SK-N-SH treated with all-trans-retinoic acid at 6 μM for 48 hours (cell line): ENCODE measurements around the gene PARD3.

Source experiments
- ATAC-seq: fragments of 200-7000 bp; cut with Tn5 transposase; 3 replicates; pipeline ENCODE4 v1.9.1; 2020; ENCODE audit warnings: mild to moderate bottlenecking, moderate library complexity
- ARNTL ChIP-seq: fragments of 450-650 bp; formaldehyde crosslinking; IDR thresholded peaks from 2 replicates; pipeline ENCODE4 v1.5.0; 2020; ENCODE audit warnings: low read depth, mild to moderate bottlenecking, moderate library complexity, borderline replicate concordance
- BACH2 ChIP-seq: fragments of 250-450 bp; sonication (Bioruptor Pico); IDR thresholded peaks from 2 replicates; pipeline ENCODE4 v1.9.0; 2021; ENCODE audit warnings: mild to moderate bottlenecking, borderline replicate concordance
- CSDC2 ChIP-seq: fragments of 250-450 bp; sonication (Bioruptor Pico); IDR thresholded peaks from 2 replicates; pipeline ENCODE4 v1.5.0; 2020; ENCODE audit warnings: mild to moderate bottlenecking, moderate library complexity
- ESRRG ChIP-seq: fragments of 250-450 bp; sonication (Bioruptor Pico); IDR thresholded peaks from 2 replicates; pipeline ENCODE4 v1.6.1; 2021; ENCODE audit warnings: mild to moderate bottlenecking
- GLIS3 ChIP-seq: fragments of 250-450 bp; sonication (Bioruptor Pico); IDR thresholded peaks from 2 replicates; pipeline ENCODE4 v1.5.0; 2020; ENCODE audit warnings: mild to moderate bottlenecking, moderate library complexity
- ISL1 ChIP-seq: fragments of 250-450 bp; sonication (Bioruptor Pico); IDR thresholded peaks from 2 replicates; pipeline ENCODE4 v2.1.2; 2022; ENCODE audit warnings: mild to moderate bottlenecking, moderate library complexity
- OSR1 ChIP-seq: fragments of 250-450 bp; sonication (Bioruptor Pico); IDR thresholded peaks from 2 replicates; pipeline ENCODE4 v1.8.0; 2022; ENCODE audit warnings: moderate library complexity, mild to moderate bottlenecking, inconsistent platforms
- PPARA ChIP-seq: fragments of 250-450 bp; sonication (Bioruptor Pico); IDR thresholded peaks from 2 replicates; pipeline ENCODE4 v1.5.0; 2020; ENCODE audit warnings: mild to moderate bottlenecking, borderline replicate concordance
- RARB ChIP-seq: fragments of 250-450 bp; sonication (Bioruptor Pico); IDR thresholded peaks from 2 replicates; pipeline ENCODE4 v1.8.0; 2021; ENCODE audit warnings: mild to moderate bottlenecking, moderate library complexity
- SNAI2 ChIP-seq: fragments of 250-450 bp; sonication (Bioruptor Pico); IDR thresholded peaks from 2 replicates; pipeline ENCODE4 v1.5.0; 2020; ENCODE audit warnings: mild to moderate bottlenecking, moderate library complexity
- TCF4 ChIP-seq: fragments of 250-450 bp; sonication (Bioruptor Pico); IDR thresholded peaks from 2 replicates; pipeline ENCODE4 v1.8.0; 2021; ENCODE audit warnings: mild to moderate bottlenecking, moderate library complexity, borderline replicate concordance
- TOX ChIP-seq: fragments of 250-450 bp; sonication (Bioruptor Pico); IDR thresholded peaks from 2 replicates; pipeline ENCODE4 v1.8.0; 2021; ENCODE audit warnings: mild to moderate bottlenecking, moderate library complexity, borderline replicate concordance
- ZC3H10 ChIP-seq: fragments of 250-450 bp; sonication (Bioruptor Pico); IDR thresholded peaks from 2 replicates; pipeline ENCODE4 v1.5.1; 2021; ENCODE audit warnings: mild to moderate bottlenecking, moderate library complexity
- ZFP3 ChIP-seq: fragments of 250-450 bp; sonication (Bioruptor Pico); IDR thresholded peaks from 2 replicates; pipeline ENCODE4 v1.5.0; 2020; ENCODE audit warnings: mild to moderate bottlenecking, moderate library complexity
- ZFP30 ChIP-seq: fragments of 450-650 bp; formaldehyde crosslinking; IDR thresholded peaks from 2 replicates; pipeline ENCODE4 v1.5.0; 2022; ENCODE audit warnings: mild to moderate bottlenecking, moderate library complexity
- ZNF70 ChIP-seq: fragments of 450-650 bp; formaldehyde crosslinking; IDR thresholded peaks from 2 replicates; pipeline ENCODE4 v1.5.0; 2020; ENCODE audit warnings: mild to moderate bottlenecking, moderate library complexity
- ZNF8 ChIP-seq: fragments of 450-650 bp; formaldehyde crosslinking; IDR thresholded peaks from 2 replicates; pipeline ENCODE4 v1.5.0; 2020; ENCODE audit warnings: mild to moderate bottlenecking, moderate library complexity
- TF ChIP-seq, protein P1 (sequence below): fragments of 250-450 bp; sonication (Bioruptor Pico); IDR thresholded peaks from 2 replicates; pipeline ENCODE4 v1.5.1; 2021; ENCODE audit warnings: mild to moderate bottlenecking, moderate library complexity
- TF ChIP-seq, protein P2 (sequence below): fragments of 250-450 bp; sonication (Bioruptor Pico); IDR thresholded peaks from 2 replicates; pipeline ENCODE4 v1.8.0; 2020; ENCODE audit warnings: mild to moderate bottlenecking, moderate library complexity, borderline replicate concordance
- TF ChIP-seq, protein P3 (sequence below): fragments of 250-450 bp; sonication (Bioruptor Pico); IDR thresholded peaks from 2 replicates; pipeline ENCODE4 v1.8.0; 2021; ENCODE audit warnings: low read depth, mild to moderate bottlenecking, moderate library complexity, borderline replicate concordance
- TF ChIP-seq, protein P4 (sequence below): fragments of 250-450 bp; sonication (Bioruptor Pico); IDR thresholded peaks from 2 replicates; pipeline ENCODE4 v1.5.0; 2020; ENCODE audit warnings: mild to moderate bottlenecking, moderate library complexity
- TF ChIP-seq, protein P5 (sequence below): fragments of 250-450 bp; sonication (Bioruptor Pico); IDR thresholded peaks from 2 replicates; pipeline ENCODE4 v1.5.1; 2020; ENCODE audit warnings: low read depth, mild to moderate bottlenecking, moderate library complexity

Gene PARD3

DNA sequence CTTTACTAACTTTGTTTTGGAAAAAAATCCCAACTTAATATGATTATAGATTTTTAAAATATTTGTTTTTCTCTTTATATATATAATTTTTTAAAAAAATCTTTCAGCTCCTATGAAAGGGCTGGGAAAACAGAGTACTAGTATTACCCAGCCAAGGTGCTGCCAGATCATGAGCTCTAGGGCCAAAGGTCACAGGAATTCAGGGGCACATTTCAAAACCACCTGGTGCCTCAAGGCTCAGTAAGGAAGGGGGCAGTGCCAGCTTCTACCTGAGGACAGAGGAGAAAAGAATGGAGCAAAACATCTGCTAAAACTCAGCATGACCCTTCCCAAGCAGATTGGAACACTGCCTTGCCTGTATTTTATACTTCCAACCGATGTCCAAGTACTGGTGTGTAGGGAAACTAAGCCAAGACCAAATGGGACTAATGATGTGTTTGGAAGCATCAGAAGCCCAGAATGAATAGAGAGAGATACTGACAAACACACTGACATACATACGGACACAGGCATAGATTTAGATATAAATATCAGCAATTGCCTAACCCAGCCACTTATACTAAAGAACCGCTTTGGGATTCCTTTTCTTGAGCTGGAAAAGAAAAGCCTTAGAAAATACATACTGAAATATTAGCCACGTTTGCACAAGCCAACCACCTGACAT lies 667.3 kb downstream of the PARD3 start:
- ATAC-seq: no peak
- TF ChIP-seq ZNF8 (no peak), OSR1 (CRISPR knock-in tag) (no peak), RARB (no peak), ZFP30 (no peak), ZC3H10 (CRISPR knock-in tag) (no peak), PPARA (CRISPR knock-in tag) (no peak), ZNF70 (CRISPR knock-in tag) (no peak), BACH2 (CRISPR knock-in tag) (no peak), TOX (CRISPR knock-in tag) (no peak)
- TF ChIP-seq, protein P1, sequence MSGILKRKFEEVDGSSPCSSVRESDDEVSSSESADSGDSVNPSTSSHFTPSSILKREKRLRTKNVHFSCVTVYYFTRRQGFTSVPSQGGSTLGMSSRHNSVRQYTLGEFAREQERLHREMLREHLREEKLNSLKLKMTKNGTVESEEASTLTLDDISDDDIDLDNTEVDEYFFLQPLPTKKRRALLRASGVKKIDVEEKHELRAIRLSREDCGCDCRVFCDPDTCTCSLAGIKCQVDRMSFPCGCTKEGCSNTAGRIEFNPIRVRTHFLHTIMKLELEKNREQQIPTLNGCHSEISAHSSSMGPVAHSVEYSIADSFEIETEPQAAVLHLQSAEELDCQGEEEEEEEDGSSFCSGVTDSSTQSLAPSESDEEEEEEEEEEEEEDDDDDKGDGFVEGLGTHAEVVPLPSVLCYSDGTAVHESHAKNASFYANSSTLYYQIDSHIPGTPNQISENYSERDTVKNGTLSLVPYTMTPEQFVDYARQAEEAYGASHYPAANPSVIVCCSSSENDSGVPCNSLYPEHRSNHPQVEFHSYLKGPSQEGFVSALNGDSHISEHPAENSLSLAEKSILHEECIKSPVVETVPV: no peak
- TF ChIP-seq, protein P2, sequence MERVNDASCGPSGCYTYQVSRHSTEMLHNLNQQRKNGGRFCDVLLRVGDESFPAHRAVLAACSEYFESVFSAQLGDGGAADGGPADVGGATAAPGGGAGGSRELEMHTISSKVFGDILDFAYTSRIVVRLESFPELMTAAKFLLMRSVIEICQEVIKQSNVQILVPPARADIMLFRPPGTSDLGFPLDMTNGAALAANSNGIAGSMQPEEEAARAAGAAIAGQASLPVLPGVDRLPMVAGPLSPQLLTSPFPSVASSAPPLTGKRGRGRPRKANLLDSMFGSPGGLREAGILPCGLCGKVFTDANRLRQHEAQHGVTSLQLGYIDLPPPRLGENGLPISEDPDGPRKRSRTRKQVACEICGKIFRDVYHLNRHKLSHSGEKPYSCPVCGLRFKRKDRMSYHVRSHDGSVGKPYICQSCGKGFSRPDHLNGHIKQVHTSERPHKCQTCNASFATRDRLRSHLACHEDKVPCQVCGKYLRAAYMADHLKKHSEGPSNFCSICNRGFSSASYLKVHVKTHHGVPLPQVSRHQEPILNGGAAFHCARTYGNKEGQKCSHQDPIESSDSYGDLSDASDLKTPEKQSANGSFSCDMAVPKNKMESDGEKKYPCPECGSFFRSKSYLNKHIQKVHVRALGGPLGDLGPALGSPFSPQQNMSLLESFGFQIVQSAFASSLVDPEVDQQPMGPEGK: no peak

DNA sequence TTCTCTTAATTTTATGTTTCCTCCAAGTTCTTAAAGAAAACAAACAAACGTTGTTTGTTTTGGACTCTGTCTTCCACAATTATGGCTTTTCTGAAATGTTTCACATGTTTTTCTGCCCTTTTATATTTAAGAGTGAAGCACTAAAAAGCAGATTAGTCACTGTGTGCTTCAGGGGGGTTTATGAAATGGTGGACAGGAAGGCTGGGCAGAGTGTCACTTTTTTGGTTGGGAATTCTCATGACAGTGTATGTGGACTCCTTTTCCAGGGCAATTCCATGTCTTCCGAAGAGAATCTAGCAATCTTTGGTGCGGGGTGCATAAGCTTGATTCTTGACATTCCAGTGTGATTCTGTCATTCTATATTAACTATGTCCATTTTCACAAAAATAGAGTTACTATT lies 669.4 kb downstream of the PARD3 start:
- TF ChIP-seq ZFP30 (no peak), PPARA (CRISPR knock-in tag) (no peak), CSDC2 (CRISPR knock-in tag) (no peak), ZFP3 (CRISPR knock-in tag) (no peak), TOX (CRISPR knock-in tag) (no peak), ZNF8 (no peak), BACH2 (CRISPR knock-in tag) (no peak), ISL1 (no peak), GLIS3 (CRISPR knock-in tag) (no peak), ESRRG (CRISPR knock-in tag) (no peak), ARNTL (CRISPR knock-in tag) (no peak)
- TF ChIP-seq, protein P3, sequence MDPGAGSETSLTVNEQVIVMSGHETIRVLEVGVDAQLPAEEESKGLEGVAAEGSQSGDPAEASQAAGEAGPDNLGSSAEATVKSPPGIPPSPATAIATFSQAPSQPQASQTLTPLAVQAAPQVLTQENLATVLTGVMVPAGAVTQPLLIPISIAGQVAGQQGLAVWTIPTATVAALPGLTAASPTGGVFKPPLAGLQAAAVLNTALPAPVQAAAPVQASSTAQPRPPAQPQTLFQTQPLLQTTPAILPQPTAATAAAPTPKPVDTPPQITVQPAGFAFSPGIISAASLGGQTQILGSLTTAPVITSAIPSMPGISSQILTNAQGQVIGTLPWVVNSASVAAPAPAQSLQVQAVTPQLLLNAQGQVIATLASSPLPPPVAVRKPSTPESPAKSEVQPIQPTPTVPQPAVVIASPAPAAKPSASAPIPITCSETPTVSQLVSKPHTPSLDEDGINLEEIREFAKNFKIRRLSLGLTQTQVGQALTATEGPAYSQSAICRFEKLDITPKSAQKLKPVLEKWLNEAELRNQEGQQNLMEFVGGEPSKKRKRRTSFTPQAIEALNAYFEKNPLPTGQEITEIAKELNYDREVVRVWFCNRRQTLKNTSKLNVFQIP (CRISPR knock-in tag): no peak
- peak; percentile 32; the same call in 1 of the 3 replicates for ATAC-seq

DNA sequence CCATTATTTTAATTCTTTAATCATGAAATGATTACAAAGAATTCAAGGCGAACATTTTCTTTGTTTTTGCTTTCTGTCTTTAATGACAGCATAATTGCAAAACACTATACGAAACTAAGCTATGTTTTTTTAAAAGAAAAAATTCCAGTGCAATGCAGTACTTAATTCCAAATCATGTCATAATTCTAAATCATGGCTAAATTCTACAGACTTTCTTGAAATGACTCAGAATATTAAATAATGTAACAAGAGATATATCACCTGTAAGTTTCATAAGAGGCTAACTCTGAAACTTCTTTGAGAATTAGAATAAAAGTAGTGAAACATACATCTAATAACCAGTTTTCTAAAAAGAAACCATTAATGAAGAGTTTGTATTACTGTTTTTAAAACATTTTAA lies 671.6 kb downstream of the PARD3 start:
- no peak for ATAC-seq
- TF ChIP-seq OSR1 (CRISPR knock-in tag) (no peak), ARNTL (CRISPR knock-in tag) (no peak), TCF4 (CRISPR knock-in tag) (no peak), ZNF8 (no peak), TOX (CRISPR knock-in tag) (no peak), SNAI2 (CRISPR knock-in tag) (no peak), ISL1 (no peak), ESRRG (CRISPR knock-in tag) (no peak)
- TF ChIP-seq, protein P4, sequence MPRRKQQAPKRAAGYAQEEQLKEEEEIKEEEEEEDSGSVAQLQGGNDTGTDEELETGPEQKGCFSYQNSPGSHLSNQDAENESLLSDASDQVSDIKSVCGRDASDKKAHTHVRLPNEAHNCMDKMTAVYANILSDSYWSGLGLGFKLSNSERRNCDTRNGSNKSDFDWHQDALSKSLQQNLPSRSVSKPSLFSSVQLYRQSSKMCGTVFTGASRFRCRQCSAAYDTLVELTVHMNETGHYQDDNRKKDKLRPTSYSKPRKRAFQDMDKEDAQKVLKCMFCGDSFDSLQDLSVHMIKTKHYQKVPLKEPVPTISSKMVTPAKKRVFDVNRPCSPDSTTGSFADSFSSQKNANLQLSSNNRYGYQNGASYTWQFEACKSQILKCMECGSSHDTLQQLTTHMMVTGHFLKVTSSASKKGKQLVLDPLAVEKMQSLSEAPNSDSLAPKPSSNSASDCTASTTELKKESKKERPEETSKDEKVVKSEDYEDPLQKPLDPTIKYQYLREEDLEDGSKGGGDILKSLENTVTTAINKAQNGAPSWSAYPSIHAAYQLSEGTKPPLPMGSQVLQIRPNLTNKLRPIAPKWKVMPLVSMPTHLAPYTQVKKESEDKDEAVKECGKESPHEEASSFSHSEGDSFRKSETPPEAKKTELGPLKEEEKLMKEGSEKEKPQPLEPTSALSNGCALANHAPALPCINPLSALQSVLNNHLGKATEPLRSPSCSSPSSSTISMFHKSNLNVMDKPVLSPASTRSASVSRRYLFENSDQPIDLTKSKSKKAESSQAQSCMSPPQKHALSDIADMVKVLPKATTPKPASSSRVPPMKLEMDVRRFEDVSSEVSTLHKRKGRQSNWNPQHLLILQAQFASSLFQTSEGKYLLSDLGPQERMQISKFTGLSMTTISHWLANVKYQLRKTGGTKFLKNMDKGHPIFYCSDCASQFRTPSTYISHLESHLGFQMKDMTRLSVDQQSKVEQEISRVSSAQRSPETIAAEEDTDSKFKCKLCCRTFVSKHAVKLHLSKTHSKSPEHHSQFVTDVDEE (CRISPR knock-in tag): no peak
- TF ChIP-seq, protein P3 (CRISPR knock-in tag): no peak
- TF ChIP-seq, protein P2: no peak
- TF ChIP-seq, protein P5, sequence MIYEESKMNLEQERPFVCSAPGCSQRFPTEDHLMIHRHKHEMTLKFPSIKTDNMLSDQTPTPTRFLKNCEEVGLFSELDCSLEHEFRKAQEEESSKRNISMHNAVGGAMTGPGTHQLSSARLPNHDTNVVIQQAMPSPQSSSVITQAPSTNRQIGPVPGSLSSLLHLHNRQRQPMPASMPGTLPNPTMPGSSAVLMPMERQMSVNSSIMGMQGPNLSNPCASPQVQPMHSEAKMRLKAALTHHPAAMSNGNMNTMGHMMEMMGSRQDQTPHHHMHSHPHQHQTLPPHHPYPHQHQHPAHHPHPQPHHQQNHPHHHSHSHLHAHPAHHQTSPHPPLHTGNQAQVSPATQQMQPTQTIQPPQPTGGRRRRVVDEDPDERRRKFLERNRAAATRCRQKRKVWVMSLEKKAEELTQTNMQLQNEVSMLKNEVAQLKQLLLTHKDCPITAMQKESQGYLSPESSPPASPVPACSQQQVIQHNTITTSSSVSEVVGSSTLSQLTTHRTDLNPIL (CRISPR knock-in tag): no peak
